Measurements from ENCODE around the gene PDZRN3. TPM values are rescaled to one million over a fixed set of nuclear protein-coding genes. Genes with fewer than 3 reads are reported as not detected.

The PDZRN3 gene
- total and polyA plus RNA-seq, 2 donors = 3.9 to 4.3 TPM

DNA sequence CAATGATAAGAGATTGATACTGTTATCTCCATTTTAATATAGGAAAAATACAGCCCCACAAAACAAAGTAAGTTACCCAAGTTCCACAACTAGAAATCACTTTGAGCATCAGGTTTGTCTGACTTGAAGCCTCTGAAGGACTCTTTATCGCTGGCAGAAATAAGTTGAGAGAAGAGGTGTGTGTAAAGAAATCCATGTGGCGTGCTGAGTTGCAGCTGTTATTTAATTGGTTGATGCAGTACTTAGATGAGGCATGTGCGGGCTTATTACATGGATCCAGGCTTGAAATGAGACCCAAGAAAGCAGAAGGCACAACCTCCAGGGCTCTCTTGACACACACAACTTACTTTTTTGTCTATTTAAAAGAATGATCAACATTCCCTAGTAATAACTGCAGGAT, 221.3 kb downstream of the PDZRN3 start:
- no peak for DNase-seq (ENCODE audit: low read depth in 6 of 9, low spot score in 9 of 9)
- Histone ChIP-seq H3K4me3 (ENCODE audit: low read length in 2 of 2) (no peak overlapping the region), H3K4me1 (ENCODE audit: control insufficient read depth in 2 of 2, insufficient read depth in 2 of 2, low read length in 2 of 2) (no peaks in the 10 kb centered on the region), H3K27me3 (ENCODE audit: control insufficient read depth in 2 of 2, insufficient read depth in 1 of 2, low read length in 1 of 2) (no peaks in the 10 kb centered on the region), H3K27ac (ENCODE audit: low read depth in 1 of 2, low read length in 1 of 2) (no peak overlapping the region), H3K36me3 (ENCODE audit: control insufficient read depth in 2 of 2, insufficient read depth in 2 of 2, low read length in 1 of 2) (no peaks in the 10 kb centered on the region), H3K9me3 (ENCODE audit: control insufficient read depth in 2 of 2, insufficient read depth in 1 of 2, low read length in 1 of 2) (no peaks in the 10 kb centered on the region)
- 96% methylated on average over 3 of the region's 3 CpGs for WGBS

DNA sequence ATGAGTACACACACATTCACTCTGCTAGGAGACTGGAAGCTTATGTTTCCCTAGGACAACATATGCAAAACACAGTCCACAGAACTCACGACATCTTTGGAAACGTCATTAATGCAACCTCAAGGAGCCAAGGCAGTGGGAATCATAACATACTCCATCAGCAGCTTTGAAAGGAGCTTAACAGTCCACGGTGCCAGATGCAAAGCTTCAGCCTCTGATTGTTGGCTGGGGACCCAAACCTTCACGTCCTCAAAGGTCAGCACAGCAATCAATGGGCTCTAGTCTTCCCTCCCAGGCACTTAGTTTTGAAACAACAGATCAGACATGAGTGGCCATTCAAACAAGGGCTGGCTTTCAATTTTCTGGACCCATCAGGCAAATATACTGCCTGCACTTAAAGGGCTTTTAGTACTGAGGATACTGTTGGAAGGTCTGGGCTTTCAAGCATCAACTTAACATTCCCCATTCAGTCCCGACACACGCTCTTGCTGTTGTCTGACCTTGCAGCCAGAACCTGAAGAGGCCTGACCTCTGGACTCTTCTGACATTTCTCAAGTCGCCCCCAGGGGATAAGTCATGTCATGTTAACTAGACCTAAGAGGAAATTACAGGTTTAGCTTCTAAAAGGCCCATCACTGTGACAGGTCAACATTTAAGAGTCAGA, 223.0 kb downstream of the PDZRN3 start:
- Histone ChIP-seq H3K27me3 (ENCODE audit: control insufficient read depth in 2 of 2, insufficient read depth in 1 of 2, low read length in 1 of 2) (no peaks in the 10 kb centered on the region), H3K27ac (ENCODE audit: low read depth in 1 of 2, low read length in 1 of 2) (no peak overlapping the region), H3K36me3 (ENCODE audit: control insufficient read depth in 2 of 2, insufficient read depth in 2 of 2, low read length in 1 of 2) (no peaks in the 10 kb centered on the region), H3K4me1 (ENCODE audit: control insufficient read depth in 2 of 2, insufficient read depth in 2 of 2, low read length in 2 of 2) (no peaks in the 10 kb centered on the region), H3K4me3 (ENCODE audit: low read length in 2 of 2) (no peak overlapping the region), H3K9me3 (ENCODE audit: control insufficient read depth in 2 of 2, insufficient read depth in 1 of 2, low read length in 1 of 2) (no peaks in the 10 kb centered on the region)
- DNase-seq (ENCODE audit: low read depth in 6 of 9, low spot score in 9 of 9) = no peak
- 93% methylated on average over 7 of the region's 7 CpGs for WGBS

DNA sequence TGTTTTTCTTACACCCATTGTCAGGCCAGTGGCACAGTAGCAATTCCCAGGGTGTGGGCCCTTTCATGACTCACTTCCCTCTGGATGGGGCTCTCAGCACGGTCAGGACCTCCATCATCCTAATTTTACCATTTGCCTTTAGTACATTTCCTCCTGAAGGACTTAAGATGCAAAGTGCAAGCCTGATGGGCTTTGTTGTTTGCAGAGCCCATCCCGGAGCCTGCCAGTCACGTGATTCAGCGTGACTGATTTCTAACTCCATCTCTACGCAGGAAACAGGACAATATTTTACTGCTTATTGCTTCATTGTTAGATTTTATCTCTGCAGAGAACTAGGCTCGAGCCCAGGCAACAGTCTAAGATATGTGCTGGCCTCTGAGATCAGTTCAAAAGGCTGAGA, 223.7 kb downstream of the PDZRN3 start:
- 12% methylated on average over 6 of the region's 6 CpGs for WGBS
- no peaks in the 10 kb centered on the region for H3K9me3 ChIP-seq (ENCODE audit: control insufficient read depth in 2 of 2, insufficient read depth in 1 of 2, low read length in 1 of 2)
- H3K4me1 ChIP-seq (ENCODE audit: control insufficient read depth in 2 of 2, insufficient read depth in 2 of 2, low read length in 2 of 2) = no peaks in the 10 kb centered on the region
- no peak overlapping the region for H3K27ac ChIP-seq (ENCODE audit: low read depth in 1 of 2, low read length in 1 of 2)
- DNase-seq (ENCODE audit: low read depth in 6 of 9, low spot score in 9 of 9) = no peak
- no peaks in the 10 kb centered on the region for H3K27me3 ChIP-seq (ENCODE audit: control insufficient read depth in 2 of 2, insufficient read depth in 1 of 2, low read length in 1 of 2)
- H3K4me3 ChIP-seq (ENCODE audit: low read length in 2 of 2) = no peak overlapping the region
- no peaks in the 10 kb centered on the region for H3K36me3 ChIP-seq (ENCODE audit: control insufficient read depth in 2 of 2, insufficient read depth in 2 of 2, low read length in 1 of 2)

DNA sequence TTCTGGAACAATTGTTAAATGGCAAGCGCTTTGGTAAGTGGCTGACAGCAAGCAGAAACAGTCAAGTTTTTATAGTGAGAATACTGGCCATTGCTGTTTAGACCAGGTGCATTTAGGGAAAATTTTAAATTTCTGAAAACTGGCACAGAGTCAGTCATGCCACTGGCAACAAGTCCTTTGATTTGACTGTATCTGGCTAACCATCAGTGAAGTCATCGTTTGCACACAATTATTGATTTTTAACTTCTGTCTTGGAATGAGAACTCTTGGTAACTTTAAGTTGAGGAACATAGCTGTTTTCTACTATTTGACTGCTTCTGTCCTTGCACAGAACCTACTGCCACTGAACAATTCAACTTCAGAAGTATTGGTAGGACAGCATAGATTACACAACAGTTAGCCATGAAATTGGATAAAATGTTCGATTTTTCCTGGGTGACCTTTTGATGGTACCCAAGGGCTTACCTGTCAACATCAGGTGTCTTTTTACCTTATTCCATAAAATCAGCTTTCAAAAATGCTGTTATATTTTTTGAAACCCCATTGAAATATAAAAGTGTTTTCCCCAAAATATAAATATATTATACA, 225.0 kb downstream of the PDZRN3 start:
- Histone ChIP-seq H3K27me3 (ENCODE audit: control insufficient read depth in 2 of 2, insufficient read depth in 1 of 2, low read length in 1 of 2) (no peaks in the 10 kb centered on the region), H3K4me3 (ENCODE audit: low read length in 2 of 2) (no peak overlapping the region), H3K9me3 (ENCODE audit: control insufficient read depth in 2 of 2, insufficient read depth in 1 of 2, low read length in 1 of 2) (no peaks in the 10 kb centered on the region), H3K27ac (ENCODE audit: low read depth in 1 of 2, low read length in 1 of 2) (no peak overlapping the region), H3K4me1 (ENCODE audit: control insufficient read depth in 2 of 2, insufficient read depth in 2 of 2, low read length in 2 of 2) (no peaks in the 10 kb centered on the region), H3K36me3 (ENCODE audit: control insufficient read depth in 2 of 2, insufficient read depth in 2 of 2, low read length in 1 of 2) (no peaks in the 10 kb centered on the region)
- DNase-seq (ENCODE audit: low read depth in 6 of 9, low spot score in 9 of 9) = no peak
- 96% methylated on average over 3 of the region's 3 CpGs for WGBS

DNA sequence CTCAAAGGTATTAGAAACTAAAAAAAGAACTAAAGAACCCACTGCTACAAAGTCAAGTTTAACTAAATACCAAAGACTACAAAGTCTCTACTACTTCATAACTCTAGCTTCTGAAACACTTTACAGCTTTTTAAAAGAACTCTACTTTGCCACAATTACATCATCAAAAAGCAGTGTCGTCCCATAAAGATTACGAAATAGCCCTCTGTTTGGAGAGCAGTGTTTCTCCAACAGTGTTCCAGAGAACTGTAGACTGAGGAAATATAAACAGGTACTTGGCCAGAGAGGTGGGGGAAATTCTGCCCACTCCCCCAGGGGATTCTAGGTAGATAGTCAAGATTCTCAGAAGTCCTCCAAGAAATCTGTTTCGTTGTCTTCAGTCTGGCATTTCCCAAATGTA, 225.6 kb downstream of the PDZRN3 start:
- DNase-seq (ENCODE audit: low read depth in 6 of 9, low spot score in 9 of 9) = no peak
- Histone ChIP-seq H3K27ac (ENCODE audit: low read depth in 1 of 2, low read length in 1 of 2) (no peak overlapping the region), H3K27me3 (ENCODE audit: control insufficient read depth in 2 of 2, insufficient read depth in 1 of 2, low read length in 1 of 2) (no peaks in the 10 kb centered on the region), H3K9me3 (ENCODE audit: control insufficient read depth in 2 of 2, insufficient read depth in 1 of 2, low read length in 1 of 2) (no peaks in the 10 kb centered on the region), H3K36me3 (ENCODE audit: control insufficient read depth in 2 of 2, insufficient read depth in 2 of 2, low read length in 1 of 2) (no peaks in the 10 kb centered on the region), H3K4me1 (ENCODE audit: control insufficient read depth in 2 of 2, insufficient read depth in 2 of 2, low read length in 2 of 2) (no peaks in the 10 kb centered on the region), H3K4me3 (ENCODE audit: low read length in 2 of 2) (no peak overlapping the region)
- WGBS = 80% methylated on average over 3 of the region's 3 CpGs

DNA sequence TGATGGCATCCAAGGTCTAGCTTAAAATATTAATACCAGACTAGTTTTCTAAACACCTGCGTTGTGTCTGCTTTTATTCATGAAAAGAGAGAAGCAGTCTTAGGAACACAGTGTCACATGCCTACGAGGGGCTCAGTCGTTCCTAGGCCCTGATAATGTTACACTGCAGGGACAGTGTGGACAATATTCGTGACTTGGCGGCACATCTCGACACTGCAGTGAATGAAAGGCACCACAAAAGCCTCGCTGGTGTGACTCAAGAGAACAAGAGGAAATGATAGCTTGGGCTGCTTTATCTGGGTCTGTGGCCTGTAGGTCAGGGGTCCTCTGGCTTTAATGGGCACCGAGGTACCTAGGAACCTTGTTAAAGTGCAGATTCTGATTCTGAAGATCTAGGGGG, 226.7 kb downstream of the PDZRN3 start:
- Histone ChIP-seq H3K27ac (ENCODE audit: low read depth in 1 of 2, low read length in 1 of 2) (no peak overlapping the region), H3K9me3 (ENCODE audit: control insufficient read depth in 2 of 2, insufficient read depth in 1 of 2, low read length in 1 of 2) (no peaks in the 10 kb centered on the region), H3K36me3 (ENCODE audit: control insufficient read depth in 2 of 2, insufficient read depth in 2 of 2, low read length in 1 of 2) (no peaks in the 10 kb centered on the region), H3K4me1 (ENCODE audit: control insufficient read depth in 2 of 2, insufficient read depth in 2 of 2, low read length in 2 of 2) (no peaks in the 10 kb centered on the region), H3K4me3 (ENCODE audit: low read length in 2 of 2) (no peak overlapping the region), H3K27me3 (ENCODE audit: control insufficient read depth in 2 of 2, insufficient read depth in 1 of 2, low read length in 1 of 2) (no peaks in the 10 kb centered on the region)
- DNase-seq (ENCODE audit: low read depth in 6 of 9, low spot score in 9 of 9) = no peak
- 93% methylated on average over 8 of the region's 8 CpGs for WGBS

DNA sequence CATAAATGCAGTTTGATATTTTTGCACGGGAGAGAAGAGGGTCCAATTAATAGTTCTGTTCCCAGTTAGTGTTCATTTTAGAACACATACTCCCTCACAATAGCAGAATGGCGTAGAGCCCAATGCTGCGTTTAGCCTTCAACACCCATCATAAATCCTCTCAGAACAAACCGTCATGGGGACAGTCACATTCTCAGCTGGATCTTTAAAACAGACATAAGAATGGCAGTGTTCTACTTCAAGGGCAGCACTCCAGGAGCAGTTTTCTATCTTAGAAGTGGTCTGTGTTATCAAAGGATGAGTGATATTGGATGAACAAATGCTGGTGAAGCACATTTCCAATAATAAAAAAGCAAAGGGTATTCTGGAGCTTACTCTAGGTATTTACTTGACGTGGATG, 230.5 kb downstream of the PDZRN3 start:
- H3K36me3 ChIP-seq (ENCODE audit: control insufficient read depth in 2 of 2, insufficient read depth in 2 of 2, low read length in 1 of 2) = no peaks in the 10 kb centered on the region
- no peak overlapping the region for H3K27ac ChIP-seq (ENCODE audit: low read depth in 1 of 2, low read length in 1 of 2)
- no peaks in the 10 kb centered on the region for H3K27me3 ChIP-seq (ENCODE audit: control insufficient read depth in 2 of 2, insufficient read depth in 1 of 2, low read length in 1 of 2)
- no peaks in the 10 kb centered on the region for H3K9me3 ChIP-seq (ENCODE audit: control insufficient read depth in 2 of 2, insufficient read depth in 1 of 2, low read length in 1 of 2)
- 84% methylated on average over 5 of the region's 5 CpGs for WGBS
- no peaks in the 10 kb centered on the region for H3K4me1 ChIP-seq (ENCODE audit: control insufficient read depth in 2 of 2, insufficient read depth in 2 of 2, low read length in 2 of 2)
- H3K4me3 ChIP-seq (ENCODE audit: low read length in 2 of 2) = no peak overlapping the region
- no peak for DNase-seq (ENCODE audit: low read depth in 6 of 9, low spot score in 9 of 9)

DNA sequence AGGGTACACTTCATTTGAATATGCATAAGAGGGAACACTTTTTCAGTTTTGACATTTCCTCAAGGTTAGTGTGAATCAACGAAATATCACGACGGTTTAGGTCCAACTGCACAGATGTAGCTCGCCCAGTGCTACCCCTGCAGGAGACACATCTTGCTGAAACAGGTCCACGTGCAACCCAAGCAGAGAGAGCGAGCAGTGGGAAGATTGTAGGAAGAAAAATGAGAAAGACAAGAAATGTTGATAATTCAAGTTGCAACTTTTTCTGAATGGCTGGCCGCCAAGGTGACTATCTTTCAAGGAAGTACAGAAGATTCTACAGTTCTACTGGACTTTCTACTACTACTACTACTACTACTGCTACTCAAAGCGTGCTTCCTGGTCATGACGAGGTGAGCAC, 231.7 kb downstream of the PDZRN3 start:
- H3K36me3 ChIP-seq (ENCODE audit: control insufficient read depth in 2 of 2, insufficient read depth in 2 of 2, low read length in 1 of 2) = no peaks in the 10 kb centered on the region
- 92% methylated on average over 9 of the region's 9 CpGs for WGBS
- no peaks in the 10 kb centered on the region for H3K27me3 ChIP-seq (ENCODE audit: control insufficient read depth in 2 of 2, insufficient read depth in 1 of 2, low read length in 1 of 2)

DNA sequence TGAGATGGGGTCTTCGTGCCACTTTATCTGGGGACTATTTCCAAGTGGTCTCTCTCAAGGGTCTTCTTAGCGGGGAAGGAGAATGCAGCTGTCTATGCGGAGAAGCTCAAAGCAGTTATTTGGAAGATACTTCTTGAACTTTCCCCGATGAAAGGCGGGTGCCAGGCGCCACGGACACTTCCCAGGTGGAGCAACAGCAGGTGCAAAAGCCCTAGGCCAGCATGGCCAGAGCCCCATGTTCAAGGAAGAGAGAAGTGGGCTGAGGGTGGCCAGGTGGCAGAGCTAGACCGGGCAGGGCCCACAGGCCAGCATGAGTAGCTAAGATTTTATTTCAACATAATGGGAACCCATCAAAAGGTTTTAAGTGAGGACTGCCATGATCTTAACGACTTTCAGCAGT, 232.8 kb downstream of the PDZRN3 start:
- Histone ChIP-seq H3K27ac (ENCODE audit: low read depth in 1 of 2, low read length in 1 of 2) (no peak overlapping the region), H3K36me3 (ENCODE audit: control insufficient read depth in 2 of 2, insufficient read depth in 2 of 2, low read length in 1 of 2) (no peaks in the 10 kb centered on the region), H3K9me3 (ENCODE audit: control insufficient read depth in 2 of 2, insufficient read depth in 1 of 2, low read length in 1 of 2) (no peaks in the 10 kb centered on the region), H3K4me3 (ENCODE audit: low read length in 2 of 2) (no peak overlapping the region), H3K4me1 (ENCODE audit: control insufficient read depth in 2 of 2, insufficient read depth in 2 of 2, low read length in 2 of 2) (no peaks in the 10 kb centered on the region), H3K27me3 (ENCODE audit: control insufficient read depth in 2 of 2, insufficient read depth in 1 of 2, low read length in 1 of 2) (no peaks in the 10 kb centered on the region)
- DNase-seq (ENCODE audit: low read depth in 6 of 9, low spot score in 9 of 9) = no peak
- WGBS = 90% methylated on average over 9 of the region's 9 CpGs

More for the DNA sequence above, 231.7 kb downstream of the PDZRN3 start:
- DNase-seq (ENCODE audit: low read depth in 6 of 9, low spot score in 9 of 9) = no peak
- Histone ChIP-seq H3K4me3 (ENCODE audit: low read length in 2 of 2) (no peak overlapping the region), H3K27ac (ENCODE audit: low read depth in 1 of 2, low read length in 1 of 2) (no peak overlapping the region), H3K9me3 (ENCODE audit: control insufficient read depth in 2 of 2, insufficient read depth in 1 of 2, low read length in 1 of 2) (no peaks in the 10 kb centered on the region), H3K4me1 (ENCODE audit: control insufficient read depth in 2 of 2, insufficient read depth in 2 of 2, low read length in 2 of 2) (no peaks in the 10 kb centered on the region)
